Measurements from ENCODE around the gene C1QA. TPM values are rescaled to one million over a fixed set of nuclear protein-coding genes. Genes with fewer than 3 reads are reported as not detected.

Gene C1QA
- total and polyA plus RNA-seq, 2 of the 13 experiments (the other 11 are each of a cell fraction or from before 2014, with no cell fraction given) = not detected

- H3K79me2 ChIP-seq (ENCODE audit: insufficient read depth, low read length) = no peaks in the 10 kb centered on the region
- H3K36me3 ChIP-seq (replicated peaks in 1 of 2; ENCODE audit: control insufficient read depth in 1 of 2, insufficient read depth in 2 of 2, low read length in 2 of 2) = no peaks in the 10 kb centered on the region
- 0 out of 2 replicates have a peak, but pooled peaks cover 6% of the 10 kb centered on the region for H4K20me1 ChIP-seq (ENCODE audit: insufficient read depth, low read length)
- in situ Hi-C loops (cut with HindIII; ENCODE audit: extremely low pct_ligation_motif_present, low pct_unique_long_range_greater_than_20kb) = no loop called here
- H3K4me1 ChIP-seq (ENCODE audit: insufficient read depth, low read length) = no peaks in the 10 kb centered on the region
- intact Hi-C loops (cut with micrococcal nuclease; ENCODE audit: unreplicated experiment) = no loop called here
- no peak overlapping the region for H3K4me3 ChIP-seq (replicated peaks in 1 of 3; ENCODE audit: insufficient read depth in 1 of 3, low read depth in 2 of 3, low read length in 3 of 3)
- WGBS (ENCODE audit: low lambda C conversion rate) = 19% methylated on average over 12 of the region's 12 CpGs
- BruUV-seq (replicated peaks) = no TSS peak
- H3K4me2 ChIP-seq (ENCODE audit: low read depth, low read length) = no peak overlapping the region
- no peak overlapping the region for H2AFZ ChIP-seq (ENCODE audit: low read length)
- no peak overlapping the region for H3K9ac ChIP-seq (ENCODE audit: insufficient read depth, low read depth, low read length)
- no peak overlapping the region for H3K27ac ChIP-seq (ENCODE audit: extremely low read length, insufficient read depth, low read length)
- H3K27me3 ChIP-seq (ENCODE audit: control insufficient read depth in 1 of 2, insufficient read depth in 2 of 2, low read length in 2 of 2) = peaks cover 6 to 50% of the 10 kb centered on the region in 2 experiments
- ChIA-PET POLR2A (no interaction called here), CTCF (ENCODE audit: low intra/inter-chr PET ratio, low total read pairs) (no interaction called here)
- no peak for TF ChIP-seq XRCC5 (optimal IDR thresholded peaks at IDR 0.05; ENCODE audit: low read length)
- TF ChIP-seq RAD21 (CRISPR knock-in tag; IDR thresholded peaks at IDR 0.05) = no peak
- no peak for TF ChIP-seq SAP130 (CRISPR knock-in tag; IDR thresholded peaks at IDR 0.05; ENCODE audit: low read depth)
- TF ChIP-seq TCF7 (IDR thresholded peaks at IDR 0.05; ENCODE audit: low read depth) = no peak
- TF ChIP-seq MAFG (CRISPR knock-in tag; IDR thresholded peaks at IDR 0.05) = no peak
- TF ChIP-seq ERF (CRISPR knock-in tag; IDR thresholded peaks at IDR 0.05) = no peak
- no peak for TF ChIP-seq POGK (CRISPR knock-in tag; conservative IDR thresholded peaks at IDR 0.05)
- TF ChIP-seq DPF2 (CRISPR knock-in tag; IDR thresholded peaks at IDR 0.05; ENCODE audit: borderline replicate concordance, low read depth) = no peak
- TF ChIP-seq ZNF350 (CRISPR knock-in tag; IDR thresholded peaks at IDR 0.05; ENCODE audit: borderline replicate concordance, low read depth) = no peak
- TF ChIP-seq, protein P1, sequence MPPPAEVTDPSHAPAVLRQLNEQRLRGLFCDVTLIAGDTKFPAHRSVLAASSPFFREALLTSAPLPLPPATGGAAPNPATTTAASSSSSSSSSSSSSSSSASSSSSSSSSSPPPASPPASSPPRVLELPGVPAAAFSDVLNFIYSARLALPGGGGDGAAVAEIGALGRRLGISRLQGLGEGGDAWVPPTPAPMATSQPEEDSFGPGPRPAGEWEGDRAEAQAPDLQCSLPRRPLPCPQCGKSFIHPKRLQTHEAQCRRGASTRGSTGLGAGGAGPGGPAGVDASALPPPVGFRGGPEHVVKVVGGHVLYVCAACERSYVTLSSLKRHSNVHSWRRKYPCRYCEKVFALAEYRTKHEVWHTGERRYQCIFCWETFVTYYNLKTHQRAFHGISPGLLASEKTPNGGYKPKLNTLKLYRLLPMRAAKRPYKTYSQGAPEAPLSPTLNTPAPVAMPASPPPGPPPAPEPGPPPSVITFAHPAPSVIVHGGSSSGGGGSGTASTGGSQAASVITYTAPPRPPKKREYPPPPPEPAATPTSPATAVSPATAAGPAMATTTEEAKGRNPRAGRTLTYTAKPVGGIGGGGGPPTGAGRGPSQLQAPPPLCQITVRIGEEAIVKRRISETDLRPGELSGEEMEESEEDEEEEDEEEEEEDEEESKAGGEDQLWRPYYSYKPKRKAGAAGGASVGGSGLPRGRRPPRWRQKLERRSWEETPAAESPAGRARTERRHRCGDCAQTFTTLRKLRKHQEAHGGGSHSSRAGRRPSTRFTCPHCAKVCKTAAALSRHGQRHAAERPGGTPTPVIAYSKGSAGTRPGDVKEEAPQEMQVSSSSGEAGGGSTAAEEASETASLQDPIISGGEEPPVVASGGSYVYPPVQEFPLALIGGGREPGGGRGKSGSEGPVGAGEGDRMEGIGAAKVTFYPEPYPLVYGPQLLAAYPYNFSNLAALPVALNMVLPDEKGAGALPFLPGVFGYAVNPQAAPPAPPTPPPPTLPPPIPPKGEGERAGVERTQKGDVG (CRISPR knock-in tag; IDR thresholded peaks at IDR 0.05; ENCODE audit: borderline replicate concordance) = no peak
- TF ChIP-seq ZNF816 (CRISPR knock-in tag; IDR thresholded peaks at IDR 0.05; ENCODE audit: borderline replicate concordance) = no peak
- ATAC-seq (no peak), FAIRE-seq (no peak), DNase-seq (ENCODE audit: low spot score) (no peak)
- no peaks in the 10 kb centered on the region for H3K9me3 ChIP-seq (ENCODE audit: low read length)
These were observed 16.6 kb upstream of the C1QA start for GRCh38 chr1:22619798-22620197.

Data from HepG2 (cell line).